GM13977 (cell line): Measurements from ENCODE around the gene THADA.

ENCODE experiments used
- DNase-seq: peaks from one replicate; pipeline ENCODE4 v3.0.0; 2012; ENCODE audit warnings: low spot score
- CTCF ChIP-seq: IDR thresholded peaks from 2 replicates; pipeline ENCODE4 v1.5.1; 2012; ENCODE audit warnings: mild to moderate bottlenecking, control low read depth; ENCODE audit not compliant: insufficient read depth; ENCODE audit errors: extremely low read depth, missing control alignments
- in situ Hi-C: fragments of 300-500 bp; cut with MboI; formaldehyde crosslinking; loops from one replicate; pipeline ENCODE4 v1.12.0; 2022; ENCODE audit warnings: low sequenced_read_pairs, low pct_unique_long_range_greater_than_20kb, mixed read lengths, inconsistent platforms; ENCODE audit not compliant: unreplicated experiment

Gene THADA

DNA sequence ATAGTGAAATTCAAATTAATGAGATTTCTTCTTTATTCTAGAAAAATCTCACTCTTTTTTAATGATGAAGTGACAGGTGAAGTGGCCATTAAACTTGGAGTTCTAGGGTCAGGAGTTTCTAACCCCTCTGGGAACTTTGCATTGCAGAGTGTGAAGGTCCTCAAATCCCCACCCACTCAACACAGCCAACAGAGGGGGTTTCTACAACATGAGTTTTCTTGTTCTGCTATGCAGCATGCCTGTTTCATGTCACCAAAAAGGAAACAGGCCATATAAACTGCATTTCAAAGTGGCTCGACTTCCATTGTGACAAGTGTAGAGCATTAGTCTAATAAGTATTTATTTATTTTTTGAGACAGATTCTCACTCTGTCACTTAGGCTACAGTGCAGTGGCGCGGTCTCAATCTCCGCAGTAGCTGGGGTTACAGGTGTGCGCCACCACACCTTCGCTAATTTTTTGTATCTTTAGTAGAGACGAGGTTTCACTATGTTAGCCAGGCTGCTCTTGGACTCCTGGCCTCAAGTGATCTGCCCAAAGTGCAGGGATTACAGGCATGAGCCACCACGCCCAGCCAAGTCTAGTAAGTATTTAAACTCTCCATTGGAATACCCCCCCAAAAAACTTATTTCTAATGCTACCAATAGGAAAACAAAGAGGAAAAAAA is 223.3 kb downstream of the THADA start:
- no peak for TF ChIP-seq CTCF
- in situ Hi-C loops, result no loop called here

DNA sequence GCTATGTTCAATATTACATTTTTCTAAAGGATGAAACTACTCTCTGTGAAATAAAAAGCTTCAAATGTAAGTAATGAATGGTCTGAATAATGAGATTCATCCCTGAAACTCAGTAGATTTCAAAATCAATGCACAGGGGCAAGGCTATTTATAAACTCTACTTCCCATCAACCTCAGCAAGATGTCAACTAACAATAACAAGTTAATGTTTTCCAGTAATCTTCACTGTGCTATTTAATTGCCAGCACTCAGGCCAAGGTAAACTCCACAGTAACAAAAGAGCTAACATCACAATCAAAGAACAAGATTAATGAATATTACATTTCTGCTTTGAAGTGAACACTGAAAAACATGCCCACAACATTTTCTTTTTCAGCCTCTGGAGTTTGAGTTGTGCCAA is 225.1 kb downstream of the THADA start:
- no peak for TF ChIP-seq CTCF
- in situ Hi-C loops, result no loop called here
- DNase-seq, result no peak

More for the DNA sequence above, 223.3 kb downstream of the THADA start:
- no peak for DNase-seq

GRCh38 chr2:43370146-43370545 is 225.7 kb downstream of the THADA start:
- DNase-seq, result no peak
- no peak for TF ChIP-seq CTCF
- in situ Hi-C loops, result no loop called here

GRCh38 chr2:43368483-43369385 is 227.1 kb downstream of the THADA start:
- no peak for DNase-seq
- TF ChIP-seq CTCF, result no peak
- in situ Hi-C loops, result no loop called here

DNA sequence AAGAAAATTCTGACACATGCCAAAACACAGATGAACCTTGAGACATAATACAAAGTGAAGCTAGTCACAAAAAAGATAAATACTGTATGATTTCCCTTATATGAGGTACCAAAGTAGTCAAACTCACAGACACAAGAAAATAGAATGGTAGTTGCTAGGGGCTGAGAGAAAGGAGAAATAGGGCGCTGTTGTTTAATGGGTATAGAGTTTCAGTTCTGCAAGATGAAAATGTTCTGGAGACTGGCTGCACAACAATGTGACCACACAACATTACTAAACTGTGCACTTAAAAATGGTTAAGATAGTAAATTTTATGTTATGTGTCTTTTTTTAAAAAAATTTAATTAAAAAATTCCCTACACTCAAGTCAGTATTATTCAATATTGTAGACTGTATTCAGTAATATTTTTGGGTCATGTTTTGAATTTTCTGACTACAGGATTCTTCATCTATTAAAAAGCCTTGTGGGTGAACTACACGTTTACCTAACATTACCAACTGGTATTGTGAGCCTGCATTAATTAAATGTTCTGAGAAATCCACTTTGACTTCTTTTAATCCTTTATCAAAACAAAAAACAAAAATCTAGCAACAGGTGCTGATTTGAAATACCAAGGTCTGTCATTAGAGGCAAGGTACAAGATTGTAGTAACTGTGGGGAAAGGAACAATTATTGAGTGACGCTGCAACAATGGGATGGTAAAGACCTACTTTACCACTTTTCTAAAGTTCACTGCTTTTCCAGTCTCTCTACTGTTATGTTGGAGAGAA is 228.6 kb downstream of the THADA start:
- in situ Hi-C loops, result no loop called here
- TF ChIP-seq CTCF, result no peak
- no peak for DNase-seq

DNA sequence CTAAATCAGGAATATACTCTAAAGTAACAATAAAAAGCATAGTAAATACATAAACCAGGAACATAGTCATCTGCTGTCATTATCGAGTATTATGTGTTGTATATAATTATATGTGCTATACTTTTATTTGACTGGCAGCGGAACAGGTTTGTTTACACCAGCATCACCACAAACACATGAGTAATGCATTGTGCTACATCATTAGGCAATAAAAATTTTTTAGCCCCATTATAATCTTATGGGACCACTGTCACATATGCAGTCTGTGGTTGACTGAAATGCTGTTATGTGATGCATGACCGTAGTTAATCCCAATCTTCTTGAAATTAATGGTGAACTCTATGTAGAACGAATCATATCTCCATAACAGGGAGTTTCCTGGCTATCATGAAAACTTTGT is 232.7 kb downstream of the THADA start:
- in situ Hi-C loops, result no loop called here
- no peak for DNase-seq
- TF ChIP-seq CTCF, result no peak
